ENCODE results near the gene NRXN3. TPM values are rescaled to one million over a fixed set of nuclear protein-coding genes. Genes with fewer than 3 reads are reported as not detected.

Gene NRXN3
- total RNA-seq, 2 experiments from 2014 or later, result not detected

DNA sequence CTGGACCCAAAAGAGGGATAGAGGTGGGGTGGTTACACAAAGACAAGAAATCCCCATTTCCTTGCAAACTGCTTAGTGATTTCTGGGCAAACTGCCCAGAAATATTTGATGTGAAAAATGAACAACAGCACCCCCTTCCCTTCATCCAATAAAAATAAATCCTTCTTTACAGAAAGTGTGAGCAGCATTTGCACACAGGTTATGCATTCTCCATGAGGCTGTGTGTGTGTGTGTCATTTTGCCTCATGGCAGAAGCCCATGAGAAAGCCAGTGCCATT is 17.2 kb upstream of the NRXN3 start:
- CTCF ChIA-PET, result no interaction called here
- POLR2A ChIA-PET, result no interaction called here
- no peaks in the 10 kb centered on the region for H3K9me3 Mint-ChIP-seq
- no peak for DNase-seq
- no peaks in the 10 kb centered on the region for H3K4me1 Mint-ChIP-seq
- no peaks in the 10 kb centered on the region for H3K36me3 Mint-ChIP-seq (ENCODE audit: low read depth)
- H3K27me3 Mint-ChIP-seq, result no peaks in the 10 kb centered on the region
- no peak overlapping the region for H3K4me3 Mint-ChIP-seq
- H3K27ac Mint-ChIP-seq, result no peak overlapping the region

DNA sequence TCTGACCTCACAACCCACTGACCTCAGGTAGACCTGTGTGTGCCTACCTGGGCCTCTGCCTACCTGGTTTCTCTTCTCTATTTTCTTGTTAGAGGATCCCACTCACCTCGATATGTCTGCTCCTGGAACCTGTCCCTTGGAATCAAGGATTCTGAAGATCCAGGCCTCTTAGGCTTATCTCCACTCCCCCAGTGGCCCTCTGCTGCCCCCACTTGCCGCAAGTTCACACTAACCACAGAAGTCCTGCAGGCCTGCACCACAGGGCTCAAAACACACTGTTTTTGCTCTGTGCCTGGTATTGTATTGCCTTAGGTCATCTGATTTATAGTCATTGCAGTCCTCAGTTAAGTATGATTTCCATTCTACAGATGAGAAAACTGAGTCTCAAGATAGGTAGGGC is 15.3 kb upstream of the NRXN3 start:
- H3K9me3 Mint-ChIP-seq, result no peaks in the 10 kb centered on the region
- no peak overlapping the region for H3K4me3 Mint-ChIP-seq
- no peaks in the 10 kb centered on the region for H3K4me1 Mint-ChIP-seq
- H3K27me3 Mint-ChIP-seq, result no peaks in the 10 kb centered on the region
- ChIA-PET POLR2A (no interaction called here), CTCF (no interaction called here)
- H3K27ac Mint-ChIP-seq, result no peak overlapping the region
- DNase-seq, result no peak
- no peaks in the 10 kb centered on the region for H3K36me3 Mint-ChIP-seq (ENCODE audit: low read depth)

DNA sequence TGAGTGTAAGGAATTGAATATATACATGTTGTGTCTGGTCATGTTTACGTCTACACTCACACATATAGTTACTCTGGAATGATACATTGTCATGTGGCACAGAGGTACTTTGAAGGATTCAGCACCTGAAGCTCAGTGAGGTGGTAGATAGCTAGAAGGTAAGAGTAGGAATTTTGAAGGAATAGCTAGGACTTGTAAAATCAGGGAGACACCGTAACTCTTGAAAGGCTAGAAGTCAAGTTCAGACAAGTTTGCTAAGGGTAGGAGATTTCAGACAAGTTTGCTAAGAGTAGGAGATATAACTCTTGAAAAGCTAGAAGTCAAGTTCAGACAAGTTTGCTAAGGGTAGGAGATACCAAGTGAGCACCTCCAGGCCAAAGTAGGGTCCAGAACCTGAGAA is 14.0 kb upstream of the NRXN3 start:
- Mint-ChIP-seq H3K36me3 (ENCODE audit: low read depth) (no peaks in the 10 kb centered on the region), H3K9me3 (no peaks in the 10 kb centered on the region), H3K27ac (no peak overlapping the region), H3K27me3 (no peaks in the 10 kb centered on the region), H3K4me1 (no peaks in the 10 kb centered on the region), H3K4me3 (no peak overlapping the region)
- ChIA-PET POLR2A (no interaction called here), CTCF (no interaction called here)
- no peak for DNase-seq

DNA sequence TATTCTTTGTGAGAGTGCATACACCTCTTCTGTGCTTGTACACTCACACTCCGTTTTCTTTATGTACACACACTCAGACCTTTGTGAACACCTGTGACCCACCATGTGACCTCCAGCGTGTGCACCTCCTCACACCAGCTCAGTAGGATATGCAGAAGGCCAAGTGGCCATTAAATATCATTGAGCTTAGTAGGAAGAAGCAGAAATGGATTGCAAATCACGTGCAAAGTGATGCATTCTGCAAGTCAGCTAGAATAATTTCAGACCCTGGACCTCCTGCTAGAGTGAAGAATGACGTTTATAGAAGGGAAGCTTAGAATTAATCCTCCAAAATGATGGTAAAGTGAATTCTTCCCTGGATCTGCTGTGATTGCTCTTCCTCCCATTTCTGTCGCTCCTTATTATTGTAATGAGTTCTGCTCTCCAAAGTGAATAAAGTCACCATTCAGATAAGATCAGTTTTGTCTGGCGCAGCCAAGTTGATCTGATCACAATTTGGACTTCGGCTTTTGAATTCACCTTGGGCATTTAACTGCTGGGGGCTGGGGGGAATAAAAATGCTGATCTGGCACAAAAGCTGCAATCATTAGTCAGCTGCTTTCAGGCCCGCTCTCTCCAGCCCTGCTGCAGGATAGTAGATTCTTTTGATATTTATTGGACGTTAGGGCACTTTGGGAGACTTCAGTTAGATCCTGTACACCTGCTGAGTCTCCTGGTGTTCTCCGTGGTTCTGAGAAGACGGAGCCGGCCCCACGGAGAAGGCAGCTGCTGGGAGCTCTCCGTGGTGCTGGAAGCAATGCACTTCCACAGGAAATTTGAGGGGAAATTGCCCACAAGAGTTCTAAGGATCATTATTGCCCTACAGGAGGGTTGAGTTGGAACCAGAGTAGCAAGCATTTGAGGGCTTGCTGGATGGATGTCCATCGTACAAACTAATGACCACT is 12.4 kb upstream of the NRXN3 start:
- H3K27ac Mint-ChIP-seq, result no peak overlapping the region
- peak; percentile 17 for DNase-seq
- H3K27me3 Mint-ChIP-seq, result no peaks in the 10 kb centered on the region
- no peak overlapping the region for H3K4me3 Mint-ChIP-seq
- H3K9me3 Mint-ChIP-seq, result no peaks in the 10 kb centered on the region
- no peaks in the 10 kb centered on the region for H3K36me3 Mint-ChIP-seq (ENCODE audit: low read depth)
- ChIA-PET POLR2A (no interaction called here), CTCF (no interaction called here)
- no peaks in the 10 kb centered on the region for H3K4me1 Mint-ChIP-seq

DNA sequence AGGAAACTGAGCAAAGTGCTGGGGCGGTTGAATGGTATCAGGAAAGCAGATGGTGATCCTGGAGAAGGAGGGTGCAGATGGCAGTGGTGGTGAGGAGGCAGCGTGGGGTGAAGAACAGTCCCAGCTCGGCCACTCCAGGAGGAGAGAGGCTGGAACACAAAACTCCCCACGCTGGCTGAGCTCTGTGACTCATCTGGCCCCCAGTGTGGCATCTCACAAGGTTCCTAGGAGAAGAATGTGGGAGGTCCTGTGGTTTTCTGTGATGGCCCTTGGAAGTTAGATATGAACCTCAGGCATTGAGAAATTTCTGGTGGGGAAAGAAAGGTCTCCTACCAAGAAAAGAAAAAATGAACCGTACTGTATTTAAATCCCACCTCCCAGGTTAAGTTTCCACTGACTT is 8.0 kb upstream of the NRXN3 start:
- H3K9me3 Mint-ChIP-seq, result no peaks in the 10 kb centered on the region
- DNase-seq, result no peak
- ChIA-PET POLR2A (no interaction called here), CTCF (no interaction called here)
- no peak overlapping the region for H3K4me3 Mint-ChIP-seq
- H3K4me1 Mint-ChIP-seq, result no peaks in the 10 kb centered on the region
- no peaks in the 10 kb centered on the region for H3K36me3 Mint-ChIP-seq (ENCODE audit: low read depth)
- H3K27me3 Mint-ChIP-seq, result peaks cover 3% of the 10 kb centered on the region
- H3K27ac Mint-ChIP-seq, result no peak overlapping the region

DNA sequence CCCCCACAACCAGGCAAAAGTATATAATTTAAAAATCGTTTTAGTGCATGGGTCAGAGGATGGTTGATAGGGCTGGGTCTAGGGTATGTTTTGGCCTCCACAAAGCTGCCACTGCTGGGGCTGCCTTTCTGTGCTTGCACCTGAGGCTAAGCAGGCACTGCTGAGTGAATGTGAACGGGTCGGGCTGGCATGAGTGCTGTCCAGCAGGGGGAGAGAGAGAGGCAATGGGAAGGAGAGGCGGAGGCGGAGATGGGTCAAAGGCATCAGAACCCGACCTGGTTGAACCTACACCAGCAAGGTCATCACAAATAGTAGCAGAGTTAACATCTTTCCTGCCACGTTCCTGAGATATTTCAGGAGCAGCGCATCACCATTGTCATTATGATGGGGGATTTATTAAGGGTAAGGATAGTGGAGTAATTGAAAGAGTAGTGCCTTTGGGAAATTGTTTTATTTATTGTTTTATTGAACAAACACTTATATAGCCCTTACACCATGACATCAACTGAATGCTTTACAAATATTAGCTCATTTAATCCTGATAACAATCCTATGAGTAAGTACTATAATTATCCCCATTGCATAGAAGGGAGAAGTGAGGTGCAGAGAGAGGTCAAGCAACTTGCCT is 5.8 kb upstream of the NRXN3 start:
- POLR2A ChIA-PET, result no interaction called here

DNA sequence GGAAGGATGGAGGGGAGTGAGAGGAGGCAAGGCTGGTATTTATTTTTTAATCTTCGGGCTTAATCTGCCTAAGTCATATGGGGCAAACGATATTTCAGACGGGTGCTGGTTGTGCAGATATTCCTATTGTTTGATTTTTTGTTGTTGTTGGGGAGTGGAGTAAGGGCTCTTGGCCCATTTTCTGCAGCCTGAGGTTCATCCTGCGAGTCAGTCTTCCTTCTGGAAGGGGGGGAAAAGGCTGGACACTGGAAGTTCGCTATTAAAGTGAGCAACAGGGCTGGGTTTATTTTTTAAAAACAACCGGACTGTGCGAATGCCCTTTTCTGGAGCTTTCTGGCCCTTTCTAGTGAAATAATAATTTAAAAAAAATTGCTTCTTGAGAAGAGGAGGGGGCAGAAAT is 2.3 kb downstream of the NRXN3 start:
- ChIA-PET POLR2A (no interaction called here), CTCF (no interaction called here)
- DNase-seq, result no peak
- Mint-ChIP-seq H3K9me3 (peaks cover 2% of the 10 kb centered on the region), H3K4me1 (no peaks in the 10 kb centered on the region), H3K27ac (no peak overlapping the region), H3K27me3 (peaks cover 6% of the 10 kb centered on the region), H3K4me3 (no peak overlapping the region), H3K36me3 (ENCODE audit: low read depth) (no peaks in the 10 kb centered on the region)

More for the DNA sequence above, 5.8 kb upstream of the NRXN3 start:
- Mint-ChIP-seq H3K27ac (no peak overlapping the region), H3K27me3 (peaks cover 5% of the 10 kb centered on the region), H3K4me1 (no peaks in the 10 kb centered on the region), H3K9me3 (no peaks in the 10 kb centered on the region), H3K36me3 (ENCODE audit: low read depth) (no peaks in the 10 kb centered on the region), H3K4me3 (no peak overlapping the region)
- DNase-seq, result peak; percentile 18
- CTCF ChIA-PET, result no interaction called here

DNA sequence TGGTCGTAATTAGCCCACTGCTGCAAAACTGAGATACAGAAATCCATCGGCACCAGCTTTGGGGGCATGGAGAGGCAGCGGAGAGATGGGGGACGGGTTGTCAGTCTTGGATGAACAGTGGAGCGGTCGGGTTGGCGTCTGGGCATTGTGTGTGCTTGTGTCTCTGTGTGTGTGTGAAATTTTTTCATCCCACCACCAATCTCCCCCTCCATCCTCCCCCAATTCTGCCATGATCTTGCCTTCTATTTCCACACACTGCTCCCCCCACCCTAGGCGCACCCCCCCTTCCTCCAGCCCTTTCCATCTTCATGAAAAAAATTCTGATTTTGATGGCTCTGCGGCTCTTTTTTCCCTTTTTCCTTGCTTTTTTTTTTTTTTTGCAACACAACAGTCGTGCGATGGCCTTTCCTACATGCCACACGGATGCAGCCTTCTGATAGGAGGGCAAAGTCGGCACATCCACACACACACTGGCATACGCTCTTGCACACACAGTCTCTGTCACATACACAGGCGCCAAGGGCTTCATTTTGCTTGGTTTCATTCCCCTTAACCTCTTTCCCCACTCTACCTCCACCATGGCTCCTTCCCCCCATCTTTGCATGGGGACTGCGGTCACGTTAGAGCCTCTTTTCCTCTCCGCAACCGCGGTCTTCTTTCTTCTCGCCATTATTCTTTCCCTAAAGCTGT is 3.3 kb downstream of the NRXN3 start:
- Mint-ChIP-seq H3K9me3 (peaks cover 2% of the 10 kb centered on the region), H3K4me3 (no peak overlapping the region), H3K4me1 (no peaks in the 10 kb centered on the region), H3K36me3 (ENCODE audit: low read depth) (no peaks in the 10 kb centered on the region), H3K27me3 (peaks cover 6% of the 10 kb centered on the region), H3K27ac (no peak overlapping the region)
- DNase-seq, result no peak
- CTCF ChIA-PET, result no interaction called here
- POLR2A ChIA-PET, result no interaction called here

DNA sequence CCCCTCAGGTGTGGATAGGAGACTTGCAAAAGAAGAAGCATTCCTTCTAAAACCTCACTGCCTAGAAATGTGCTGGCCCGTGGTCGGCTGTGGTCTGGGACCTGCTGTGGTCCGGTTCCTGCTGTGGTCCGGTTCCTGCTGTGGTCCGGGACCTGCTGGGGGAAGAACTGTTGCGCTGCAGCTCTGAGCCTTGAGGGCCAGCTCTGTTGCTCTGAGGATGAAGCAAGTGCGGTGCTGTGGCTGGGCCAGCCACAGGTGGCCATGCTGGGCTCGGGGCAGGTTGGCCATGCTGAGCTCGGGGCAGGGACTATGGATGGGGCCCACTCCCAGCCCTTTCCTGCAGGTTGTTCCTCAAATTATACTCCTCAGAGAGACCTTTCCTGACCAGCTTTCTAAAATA is 5.2 kb downstream of the NRXN3 start:
- POLR2A ChIA-PET, result no interaction called here
- no peak overlapping the region for H3K4me3 Mint-ChIP-seq
- CTCF ChIA-PET, result no interaction called here
- no peak for DNase-seq
- H3K9me3 Mint-ChIP-seq, result peaks cover 2% of the 10 kb centered on the region
- peaks cover 4% of the 10 kb centered on the region for H3K27me3 Mint-ChIP-seq
- no peaks in the 10 kb centered on the region for H3K4me1 Mint-ChIP-seq
- no peaks in the 10 kb centered on the region for H3K36me3 Mint-ChIP-seq (ENCODE audit: low read depth)
- no peak overlapping the region for H3K27ac Mint-ChIP-seq

DNA sequence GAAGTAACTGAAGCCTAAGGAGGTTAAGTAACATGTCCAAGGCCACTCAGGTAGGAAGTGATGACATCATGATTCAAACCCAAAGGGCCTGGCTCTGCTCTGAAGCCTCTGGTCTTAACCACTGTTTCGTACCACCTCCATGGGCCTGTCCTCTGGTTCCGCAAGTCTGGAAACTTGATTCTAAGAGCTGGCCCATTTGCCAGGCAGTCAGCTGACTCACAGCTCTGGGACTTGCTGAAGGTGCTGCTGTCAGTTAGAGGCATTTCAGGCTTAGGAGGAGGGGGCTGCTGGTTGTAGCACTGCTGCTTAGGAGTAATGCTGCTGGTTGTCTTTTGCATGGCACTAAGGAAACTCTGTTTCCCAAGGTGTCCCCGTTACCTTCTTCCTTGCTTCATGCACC is 7.9 kb downstream of the NRXN3 start:
- H3K36me3 Mint-ChIP-seq (ENCODE audit: low read depth), result no peaks in the 10 kb centered on the region
- H3K27ac Mint-ChIP-seq, result no peak overlapping the region
- ChIA-PET CTCF (no interaction called here), POLR2A (no interaction called here)
- H3K9me3 Mint-ChIP-seq, result no peaks in the 10 kb centered on the region
- no peak overlapping the region for H3K4me3 Mint-ChIP-seq
- H3K27me3 Mint-ChIP-seq, result no peaks in the 10 kb centered on the region
- DNase-seq, result no peak
- no peaks in the 10 kb centered on the region for H3K4me1 Mint-ChIP-seq

DNA sequence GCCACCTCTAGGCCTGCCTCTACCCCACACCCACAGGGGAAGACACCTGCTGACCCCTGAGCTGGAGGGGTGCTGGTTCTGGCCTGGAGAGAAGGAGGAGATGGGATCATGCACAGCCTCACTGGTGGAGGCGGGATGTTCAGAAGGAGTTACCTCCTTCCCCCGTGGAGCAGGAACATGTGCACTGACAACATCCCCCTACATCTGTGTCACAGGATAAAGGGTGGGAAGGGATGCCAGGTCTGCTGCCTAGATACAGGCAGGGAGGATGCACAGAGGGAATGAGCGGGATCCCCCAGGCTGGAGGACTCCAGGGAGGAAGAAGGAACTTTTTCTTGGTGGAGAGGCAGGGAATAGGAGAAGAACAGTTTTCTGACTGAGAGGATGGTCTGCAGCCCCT is 8.8 kb downstream of the NRXN3 start:
- Mint-ChIP-seq H3K4me1 (no peaks in the 10 kb centered on the region), H3K36me3 (ENCODE audit: low read depth) (no peaks in the 10 kb centered on the region), H3K27ac (no peak overlapping the region), H3K9me3 (no peaks in the 10 kb centered on the region), H3K27me3 (no peaks in the 10 kb centered on the region), H3K4me3 (no peak overlapping the region)
- CTCF ChIA-PET, result no interaction called here
- no peak for DNase-seq
- POLR2A ChIA-PET, result no interaction called here

DNA sequence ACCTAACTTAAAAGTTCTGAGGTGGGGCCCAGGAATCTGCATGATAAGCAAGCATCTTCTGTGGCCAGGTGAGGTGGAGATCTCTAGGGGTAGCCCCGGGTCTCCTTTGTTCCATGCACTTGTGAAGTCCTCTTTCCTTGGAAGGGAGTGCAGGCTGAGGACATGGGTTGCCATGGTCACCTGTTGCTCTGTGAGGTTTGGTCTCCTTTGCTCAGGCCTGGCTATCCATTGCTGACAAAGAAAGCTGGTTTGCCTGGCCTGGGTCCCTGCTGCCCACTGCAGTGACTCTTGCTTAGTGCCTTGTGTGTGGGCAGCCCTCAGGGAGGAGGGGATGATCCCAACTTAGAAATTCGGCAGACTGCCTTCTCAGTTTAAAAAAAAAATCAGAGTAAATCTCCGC is 11.1 kb downstream of the NRXN3 start:
- ChIA-PET CTCF (no interaction called here), POLR2A (no interaction called here)
- Mint-ChIP-seq H3K4me3 (no peak overlapping the region), H3K27ac (no peak overlapping the region), H3K9me3 (no peaks in the 10 kb centered on the region), H3K27me3 (no peaks in the 10 kb centered on the region), H3K4me1 (no peaks in the 10 kb centered on the region), H3K36me3 (ENCODE audit: low read depth) (no peaks in the 10 kb centered on the region)
- no peak for DNase-seq

DNA sequence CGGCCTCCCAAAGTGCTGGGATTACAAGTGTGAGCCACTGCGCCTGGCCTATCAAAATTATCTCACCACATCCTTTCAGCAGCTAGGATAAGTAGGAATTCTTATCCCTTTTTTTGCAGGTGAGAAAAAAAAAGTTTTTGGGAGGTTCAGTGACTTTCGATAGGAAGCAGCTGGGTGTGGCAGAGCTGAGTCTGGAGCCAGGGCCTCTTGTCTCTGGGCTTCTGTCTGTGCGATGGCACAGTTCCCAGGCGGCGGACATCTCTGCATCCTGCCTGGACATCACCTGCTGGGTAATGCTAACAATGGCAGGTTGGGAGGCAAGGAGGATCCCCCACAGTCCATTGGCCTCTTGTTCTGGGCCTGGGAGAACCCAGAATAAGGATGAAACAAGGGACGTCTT is 12.5 kb downstream of the NRXN3 start:
- Mint-ChIP-seq H3K9me3 (no peaks in the 10 kb centered on the region), H3K4me3 (no peak overlapping the region), H3K36me3 (ENCODE audit: low read depth) (no peaks in the 10 kb centered on the region), H3K27me3 (no peaks in the 10 kb centered on the region), H3K27ac (no peak overlapping the region), H3K4me1 (no peaks in the 10 kb centered on the region)
- ChIA-PET POLR2A (no interaction called here), CTCF (no interaction called here)
- DNase-seq, result no peak

DNA sequence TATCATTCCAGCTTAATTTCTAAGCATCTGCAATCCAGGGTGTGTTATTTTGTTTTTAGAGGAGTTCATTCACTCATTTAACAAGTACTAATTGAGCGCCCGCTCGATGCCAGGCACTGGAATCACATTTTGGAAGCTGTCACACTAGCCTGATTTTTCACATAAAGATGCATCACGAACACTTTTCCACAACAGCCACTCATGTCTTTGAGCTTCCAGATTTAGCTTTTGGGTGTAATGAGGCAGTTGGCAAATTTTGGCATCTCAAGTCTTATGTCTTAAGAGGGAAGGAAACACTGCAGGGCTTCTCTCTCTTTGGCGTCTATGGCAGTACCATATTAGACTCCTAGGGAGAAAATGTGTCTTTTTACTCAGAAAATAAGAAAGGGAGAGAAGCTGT is 14.0 kb downstream of the NRXN3 start:
- DNase-seq, result no peak
- peaks cover 2% of the 10 kb centered on the region for H3K9me3 Mint-ChIP-seq
- no peaks in the 10 kb centered on the region for H3K36me3 Mint-ChIP-seq (ENCODE audit: low read depth)
- CTCF ChIA-PET, result no interaction called here
- H3K4me3 Mint-ChIP-seq, result no peak overlapping the region
- no peaks in the 10 kb centered on the region for H3K4me1 Mint-ChIP-seq
- H3K27me3 Mint-ChIP-seq, result no peaks in the 10 kb centered on the region
- H3K27ac Mint-ChIP-seq, result no peak overlapping the region
- POLR2A ChIA-PET, result no interaction called here
